Heart left ventricle (tissue), 16 donors: ENCODE results near the gene NOC2L. TPM values are rescaled to one million over a fixed set of nuclear protein-coding genes. Genes with fewer than 3 reads are reported as not detected.
"Not testable (repeated sequence)": the region's sequence is repeated elsewhere in the genome, so short reads cannot be mapped to it uniquely, and the experiment has no call there.

ENCODE experiments used
- ATAC-seq, 4 donors: fragments of 200-7000 bp; cut with Tn5 transposase; one replicate each; pipeline ENCODE4 v1.9.1; 2020 to 2022; ENCODE audit warnings: moderate library complexity in 4 of 4, mild to moderate bottlenecking in 3 of 4, moderate number of reproducible peaks in 1 of 4
- DNase-seq, 5 donors: peaks; one replicate each; pipeline ENCODE4 v3.0.0-alpha.2; 2020
- H3K27ac ChIP-seq, 12 donors: fragments of 200-600 bp; sonication (generic) in 4 of 12; one replicate each; pipeline versions ENCODE4 v1.5.0 to v1.8.0; 2016 to 2022; ENCODE audit warnings: mild to moderate bottlenecking in 2 of 12
- H3K27me3 ChIP-seq, 9 donors: fragments of 200-600 bp; sonication (generic) in 2 of 9; one replicate each; pipeline versions ENCODE4 v1.5.1 to v1.8.0; 2016 to 2022; ENCODE audit warnings: mild to moderate bottlenecking in 3 of 9
- H3K36me3 ChIP-seq, 9 donors: fragments of 200-600 bp; sonication (generic) in 2 of 9; one replicate each; pipeline versions ENCODE4 v1.5.0 to v1.8.0; 2018 to 2022; ENCODE audit warnings: mild to moderate bottlenecking in 2 of 9
- H3K4me1 ChIP-seq, 12 donors: fragments of 200-600 bp; sonication (generic) in 4 of 12; one replicate each; pipeline versions ENCODE4 v1.5.0 to v1.8.0; 2016 to 2022; ENCODE audit warnings: mild to moderate bottlenecking in 3 of 12
- H3K4me3 ChIP-seq, 12 donors: fragments of 200-600 bp; sonication (generic) in 4 of 12; one replicate each; pipeline versions ENCODE4 v1.5.0 to v1.8.0; 2017 to 2022; ENCODE audit warnings: mild to moderate bottlenecking in 9 of 12, moderate library complexity in 4 of 12
- H3K9me3 ChIP-seq, 12 donors: fragments of 200-600 bp; sonication (generic) in 4 of 12; one replicate each; pipeline versions ENCODE4 v1.5.0 to v1.8.0; 2016 to 2022; ENCODE audit warnings: mild to moderate bottlenecking in 1 of 12
- CTCF ChIP-seq, 12 donors: fragments of 200-600 bp; sonication (generic) in 4 of 12; IDR thresholded peaks; one replicate each; pipeline versions ENCODE4 v1.5.0 to v1.8.0; 2018 to 2022; ENCODE audit warnings: antibody characterized with exemption in 12 of 12, mild to moderate bottlenecking in 5 of 12
- POLR2A ChIP-seq, 2 donors: fragments of 450-650 bp; IDR thresholded peaks; one replicate each; pipeline ENCODE4 v1.6.1; 2017; ENCODE audit warnings: antibody characterized with exemption in 2 of 2, mild to moderate bottlenecking in 2 of 2, moderate library complexity in 2 of 2
- WGBS, 4 donors: extraction: QIAGEN DNeasy Blood & Tissue Kit in 2 of 4; methylation state at CpG; one replicate each; pipeline versions ENCODE4 v1.1.5 to v1.1.7; 2013 to 2018; 5-methylcytosine and 5-hydroxymethylcytosine counted together
- intact Hi-C, 10 donors: fragments of 100-400 bp; cut with DNase I; formaldehyde crosslinking; loops; one replicate each; pipeline versions ENCODE4 v1.11.1 to v1.14.2; 2022
- polyA plus RNA-seq, 2 donors: library from polyadenylated mRNA; stranded (reverse); fragments of 200-250 nt; gene quantifications; one replicate each; pipeline ENCODE4 v1.2.3, GENCODE V29; 2013
- total RNA-seq, 9 donors: library from RNA; depleted of rRNA in 2 of 9; stranded (reverse); fragments of >200 nt in 2 of 9; fragmentation: NEBNext Ultra II Directional in 3 of 9; extraction: Animal tissue kit (Norgen Biotek cat#: 25700) in 3 of 9; gene quantifications; one replicate each; pipeline versions ENCODE4 v1.1.0 to v1.2.4, GENCODE V29; 2016 to 2023
- donor health status: ischemic (EF 13 %, LVEDD 7.1; RV severe dilation, severe dysfunction).
- donor health status: healthy with polysubstance abuse.
- donor health status: DM: no; HTN: yes; CAD: no.
- donor health status: DM: no; HTN: no; CAD: no.
- donor health status: ischemic (EF 25% LVEDD 6.9; RV normal size, moderate dysfunction).
- donor health status: ischemic (EF 25% LVEDD 5.7; RV mildly dilated, moderate dysfunction).
- donor health status: healthy.
- donor health status: DM: yes; HTN: yes; CAD: no.
- donor health status: ischemic (EF 35%, LVEDD 5.7; RV mildly dilated, moderate dysfunction).
- donor health status: nonischemic (EF 11% LVEDD 7.7; RV severe dilation, severe dysfunction).
- donor health status: DM: yes; HTN: yes; CAD: no.
- donor health status: PGD.
- donor health status: ischemic (EF 29% LVEDD 5.4; RV normal size, mild dysfunction).
- donor health status: nonischemic (EF 23%, LVEDD 6.1; RV moderate dilation, normal function).

Gene NOC2L
- total and polyA plus RNA-seq, 11 donors: 36.0 to 85.3 (median 44.0) TPM

GRCh38 chr1:950881-951280 lies 8.2 kb downstream of the NOC2L start:
- ATAC-seq: no peak

GRCh38 chr1:950268-950667 lies 8.8 kb downstream of the NOC2L start:
- intact Hi-C loops: loop anchor here in 2 of 10 donors (5.0 to 10.0 kb wide), 2 partner anchors 38 to 45 kb away; no protein-coding TSS in a partner anchor
- H3K27me3 ChIP-seq: no peaks in the 10 kb centered on the region
- no peaks in the 10 kb centered on the region for H3K4me1 ChIP-seq
- ATAC-seq (no peak), DNase-seq (no peak)
- no peak overlapping the region for H3K27ac ChIP-seq
- TF ChIP-seq POLR2A (IDR thresholded peaks at IDR 0.05) (no peak), CTCF (IDR thresholded peaks at IDR 0.05) (no peak)
- H3K9me3 ChIP-seq: no peaks in the 10 kb centered on the region
- 85 to 94% (median 91%) methylated on average over 9 of the region's 9 CpGs for WGBS, 4 donors
- H3K4me3 ChIP-seq: no peak overlapping the region
- peaks cover 0 to 99% (median 91%) of the 10 kb centered on the region in 9 donors for H3K36me3 ChIP-seq

More at GRCh38 chr1:950881-951280, 8.2 kb downstream of the NOC2L start:
- H3K27ac ChIP-seq: no peak overlapping the region
- intact Hi-C loops: loop anchor here in 2 of 10 donors (5.0 to 10.0 kb wide), 2 partner anchors 39 to 46 kb away; no protein-coding TSS in a partner anchor
- TF ChIP-seq CTCF (IDR thresholded peaks at IDR 0.05) (no peak), POLR2A (IDR thresholded peaks at IDR 0.05) (no peak)
- no peak for DNase-seq
- peaks cover 0 to 99% (median 93%) of the 10 kb centered on the region in 9 donors for H3K36me3 ChIP-seq
- no peaks in the 10 kb centered on the region for H3K9me3 ChIP-seq
- H3K27me3 ChIP-seq: no peaks in the 10 kb centered on the region
- no peaks in the 10 kb centered on the region for H3K4me1 ChIP-seq
- whole genome bisulfite sequencing, 4 donors: 92 to 95% (median 94%) methylated on average over 18 to 23 of the region's 23 CpGs
- H3K4me3 ChIP-seq: no peak overlapping the region

GRCh38 chr1:947958-948357 lies 11.1 kb downstream of the NOC2L start:
- Histone ChIP-seq H3K9me3 (no peaks in the 10 kb centered on the region), H3K4me3 (no peak overlapping the region), H3K4me1 (peaks cover 0 to 16% (median 8%) of the 10 kb centered on the region in 12 donors), H3K27me3 (peaks cover 0 to 9% (median 1%) of the 10 kb centered on the region in 9 donors), H3K36me3 (peaks cover 0 to 86% (median 73%) of the 10 kb centered on the region in 9 donors), H3K27ac (no peak overlapping the region)
- intact Hi-C loops: no loop called here
- ATAC-seq (no peak), DNase-seq (no peak)
- WGBS, 4 donors: 91 to 96% (median 93%) methylated on average over 12 to 15 of the region's 15 CpGs
- no peak for TF ChIP-seq POLR2A (IDR thresholded peaks at IDR 0.05)
- no peak for TF ChIP-seq CTCF (IDR thresholded peaks at IDR 0.05)

GRCh38 chr1:946811-947210 lies 12.2 kb downstream of the NOC2L start:
- peaks cover 4 to 27% (median 17%) of the 10 kb centered on the region in 12 donors for H3K4me1 ChIP-seq
- H3K4me3 ChIP-seq, H3K27ac ChIP-seq, H3K9me3 ChIP-seq, intact Hi-C loops, ATAC-seq, DNase-seq: not testable (repeated sequence)
- peaks cover 0 to 75% (median 61%) of the 10 kb centered on the region in 9 donors for H3K36me3 ChIP-seq
- WGBS, 4 donors: 94 to 98% (median 96%) methylated on average over 11 to 13 of the region's 13 CpGs
- H3K27me3 ChIP-seq: peaks cover under 1 to 21% (median 13%) of the 10 kb centered on the region in 9 donors
